GM13977 (cell line): ENCODE data around the gene MCUB.

Source experiments
- DNase-seq: peaks from one replicate; pipeline ENCODE4 v3.0.0; 2012; ENCODE audit warnings: low spot score
- in situ Hi-C: fragments of 300-500 bp; cut with MboI; formaldehyde crosslinking; loops from one replicate; pipeline ENCODE4 v1.12.0; 2022; ENCODE audit warnings: low sequenced_read_pairs, low pct_unique_long_range_greater_than_20kb, mixed read lengths, inconsistent platforms; ENCODE audit not compliant: unreplicated experiment
- TF ChIP-seq, protein P1 (sequence below): IDR thresholded peaks from 2 replicates; pipeline ENCODE4 v1.5.1; 2012; ENCODE audit warnings: mild to moderate bottlenecking, control low read depth; ENCODE audit not compliant: insufficient read depth; ENCODE audit errors: extremely low read depth, missing control alignments

Gene MCUB

DNA sequence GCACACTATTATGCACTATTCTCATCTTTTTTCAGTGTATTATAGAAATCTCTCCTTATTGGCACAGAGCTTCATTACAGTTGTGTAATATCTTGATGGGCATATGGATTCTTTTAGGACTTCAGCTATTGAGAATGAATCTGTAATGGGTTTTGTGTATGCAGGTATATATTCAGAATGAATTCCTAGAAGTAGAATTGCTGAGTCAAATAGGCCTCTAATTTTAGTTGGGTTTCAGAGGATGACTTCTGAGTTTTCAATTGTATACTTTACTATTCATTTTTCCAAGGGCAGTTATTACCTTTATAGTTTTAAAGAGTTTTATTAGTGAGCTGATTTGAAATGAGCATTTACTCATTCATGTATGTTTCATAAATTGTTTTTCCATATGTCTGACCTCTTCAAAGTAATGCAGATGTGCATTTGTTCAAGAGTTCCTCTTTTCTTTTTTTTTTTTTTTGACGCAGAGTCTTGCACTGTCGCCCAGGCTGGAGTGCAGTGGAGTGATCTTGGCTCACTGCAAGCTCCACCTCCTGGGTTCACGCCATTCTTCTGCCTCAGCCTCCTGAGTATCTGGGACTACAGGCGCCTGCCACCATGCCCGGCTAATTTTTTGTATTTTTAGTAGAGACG, 123.7 kb downstream of the MCUB start:
- TF ChIP-seq, protein P1, sequence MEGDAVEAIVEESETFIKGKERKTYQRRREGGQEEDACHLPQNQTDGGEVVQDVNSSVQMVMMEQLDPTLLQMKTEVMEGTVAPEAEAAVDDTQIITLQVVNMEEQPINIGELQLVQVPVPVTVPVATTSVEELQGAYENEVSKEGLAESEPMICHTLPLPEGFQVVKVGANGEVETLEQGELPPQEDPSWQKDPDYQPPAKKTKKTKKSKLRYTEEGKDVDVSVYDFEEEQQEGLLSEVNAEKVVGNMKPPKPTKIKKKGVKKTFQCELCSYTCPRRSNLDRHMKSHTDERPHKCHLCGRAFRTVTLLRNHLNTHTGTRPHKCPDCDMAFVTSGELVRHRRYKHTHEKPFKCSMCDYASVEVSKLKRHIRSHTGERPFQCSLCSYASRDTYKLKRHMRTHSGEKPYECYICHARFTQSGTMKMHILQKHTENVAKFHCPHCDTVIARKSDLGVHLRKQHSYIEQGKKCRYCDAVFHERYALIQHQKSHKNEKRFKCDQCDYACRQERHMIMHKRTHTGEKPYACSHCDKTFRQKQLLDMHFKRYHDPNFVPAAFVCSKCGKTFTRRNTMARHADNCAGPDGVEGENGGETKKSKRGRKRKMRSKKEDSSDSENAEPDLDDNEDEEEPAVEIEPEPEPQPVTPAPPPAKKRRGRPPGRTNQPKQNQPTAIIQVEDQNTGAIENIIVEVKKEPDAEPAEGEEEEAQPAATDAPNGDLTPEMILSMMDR: no peak
- in situ Hi-C loops: loop anchor here (25.0 kb wide), 1 partner anchor 246 kb away; the partner anchor contains the start of gene SEC24B
- no peak for DNase-seq

DNA sequence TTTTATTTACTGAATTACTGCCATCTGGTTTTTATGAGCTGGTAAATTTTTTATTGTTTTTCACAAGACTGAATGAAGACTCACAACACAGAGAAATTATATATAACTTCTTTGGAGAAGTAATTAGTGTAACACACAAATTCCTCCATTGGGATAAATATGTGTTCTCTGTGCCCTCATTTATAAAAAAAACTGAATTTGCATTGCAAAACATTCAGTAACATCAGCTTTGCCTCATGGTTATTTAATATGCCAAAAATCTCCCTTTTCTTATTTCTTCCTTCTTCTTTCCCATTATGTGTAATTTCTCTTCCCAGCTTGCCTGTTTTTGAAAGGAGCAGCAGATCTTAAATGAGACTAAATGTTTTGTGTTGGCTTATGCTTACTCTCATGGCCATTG, 124.7 kb downstream of the MCUB start:
- TF ChIP-seq, protein P1: no peak
- in situ Hi-C loops: loop anchor here (25.0 kb wide), 1 partner anchor 247 kb away; the partner anchor contains the start of gene SEC24B
- no peak for DNase-seq

DNA sequence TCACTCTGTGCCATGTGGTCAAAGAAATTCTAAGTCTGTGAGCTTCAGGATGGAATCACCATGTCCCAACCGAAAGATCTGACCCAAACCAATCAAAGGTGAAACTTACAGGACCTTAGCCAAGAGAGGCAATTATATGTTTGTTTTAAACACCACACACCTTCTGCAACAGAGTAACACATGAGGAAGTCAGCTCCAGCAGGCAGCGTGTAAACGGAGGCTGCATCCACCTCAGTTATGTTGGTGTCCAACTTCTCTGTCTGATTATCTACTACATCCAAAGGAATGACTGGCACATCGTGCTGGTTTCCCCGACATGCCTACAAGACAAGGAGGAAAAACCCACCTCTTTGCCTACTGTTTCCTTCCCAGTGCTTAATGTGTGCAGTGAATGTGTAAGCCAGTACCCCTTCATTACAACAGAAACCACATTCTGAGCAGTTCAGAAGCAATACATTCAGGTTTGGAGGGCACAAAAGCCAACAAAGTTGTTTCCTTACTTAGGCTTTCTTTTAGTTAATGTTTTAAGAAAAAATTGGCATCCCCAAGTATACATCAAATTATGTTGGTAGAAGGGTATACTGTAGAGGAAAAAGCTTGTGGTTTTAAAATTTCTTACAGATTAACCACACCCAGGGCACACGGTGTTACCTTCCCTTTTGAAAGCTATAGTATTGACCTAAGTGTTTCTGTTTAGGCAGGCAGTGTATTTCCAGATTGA, 130.8 kb downstream of the MCUB start:
- in situ Hi-C loops: loop anchor here (25.0 kb wide), 1 partner anchor 254 kb away; the partner anchor contains the start of gene SEC24B
- TF ChIP-seq, protein P1: no peak
- no peak for DNase-seq

DNA sequence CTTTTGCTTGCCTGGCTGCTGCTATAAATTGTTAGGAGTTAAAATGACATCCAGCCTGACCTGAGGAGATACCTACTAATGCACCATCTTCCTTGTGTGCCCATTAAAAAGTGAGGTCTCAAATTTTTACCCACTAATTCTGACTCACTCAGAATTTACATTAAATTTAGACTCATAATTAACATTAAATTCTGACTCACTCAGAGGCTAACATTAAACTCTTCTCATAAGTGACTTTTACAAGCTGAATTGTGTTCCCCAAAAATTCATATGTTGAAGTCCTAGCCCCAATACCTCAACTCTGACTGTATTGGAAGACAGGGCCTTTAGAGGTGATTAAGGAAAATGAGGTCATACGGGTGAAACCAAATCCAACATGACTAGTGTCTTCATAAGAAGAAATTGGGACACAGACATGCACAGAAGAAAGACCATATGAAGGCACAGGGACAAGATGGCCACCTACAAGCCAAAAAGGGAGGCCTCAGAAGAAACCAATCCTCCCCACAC, 131.4 kb downstream of the MCUB start:
- TF ChIP-seq, protein P1: no peak
- no peak for DNase-seq
- in situ Hi-C loops: loop anchor here (25.0 kb wide), 1 partner anchor 254 kb away; the partner anchor contains the start of gene SEC24B

DNA sequence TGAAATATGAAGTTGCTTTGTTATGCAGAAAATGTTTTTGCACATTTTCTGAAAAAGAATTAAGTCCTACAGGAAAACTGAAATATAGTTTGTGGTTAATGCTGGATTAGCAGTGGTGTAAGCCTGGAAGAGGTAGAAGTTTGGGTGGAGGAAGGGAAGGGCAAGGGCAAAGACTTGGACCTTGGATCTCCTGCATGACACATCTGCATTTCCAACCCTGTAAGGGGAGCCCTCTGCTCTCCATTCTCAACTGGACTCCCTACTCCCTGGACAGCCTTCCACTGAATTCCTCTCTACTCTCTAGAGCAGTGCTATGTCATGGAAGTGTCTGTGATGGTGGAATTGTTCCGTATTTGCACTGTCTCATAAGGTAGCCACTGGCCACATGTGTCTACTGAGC, 138.6 kb downstream of the MCUB start:
- TF ChIP-seq, protein P1: no peak
- in situ Hi-C loops: loop anchor here (25.0 kb wide), 1 partner anchor 261 kb away; the partner anchor contains the start of gene SEC24B
- DNase-seq: no peak

DNA sequence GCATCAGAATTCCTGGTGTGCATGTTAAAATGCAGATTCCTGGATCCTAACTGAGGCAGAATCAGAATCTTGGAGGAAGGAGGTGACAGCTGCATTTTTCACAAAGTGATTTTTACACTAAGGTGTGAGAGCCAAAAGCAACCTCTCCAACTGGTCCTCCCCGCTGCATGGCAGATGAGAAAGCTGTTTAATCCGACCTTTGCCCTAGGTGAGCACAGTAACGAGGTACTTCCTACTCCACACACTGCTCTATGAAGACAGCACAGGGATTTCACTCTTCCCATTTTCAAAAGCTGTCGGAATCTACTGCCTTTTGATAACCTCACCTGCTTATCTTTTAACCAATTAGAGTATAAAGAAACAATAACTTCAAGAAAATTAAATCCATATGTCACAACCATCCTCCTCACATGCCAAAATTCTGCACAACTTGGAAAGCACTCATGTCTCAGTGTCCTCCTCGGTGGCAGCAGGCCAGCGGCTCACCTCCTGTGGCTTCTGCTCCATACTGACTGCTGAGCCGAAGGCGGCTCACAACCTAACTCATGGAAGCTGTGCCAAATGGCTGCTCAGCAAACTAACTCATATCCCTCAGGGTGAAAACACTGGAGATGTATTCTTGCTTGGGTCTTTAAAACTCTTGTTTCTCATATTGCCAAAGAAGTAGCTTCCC, 139.6 kb downstream of the MCUB start:
- no peak for DNase-seq
- TF ChIP-seq, protein P1: no peak
- in situ Hi-C loops: loop anchor here (25.0 kb wide), 1 partner anchor 262 kb away; the partner anchor contains the start of gene SEC24B
